Rectal smooth muscle tissue (tissue), 1 donor: Measurements from ENCODE around the gene CIAPIN1.

Experiments used
- H3K27ac ChIP-seq: one replicate; pipeline ENCODE4 v1.7.0; 2013; ENCODE audit warnings: low read depth, low read length, inconsistent platforms
- H3K27me3 ChIP-seq: one replicate; pipeline ENCODE4 v1.7.0; 2013; ENCODE audit warnings: low read length; ENCODE audit not compliant: control insufficient read depth, insufficient read depth
- H3K36me3 ChIP-seq: one replicate; pipeline ENCODE4 v1.7.0; 2013; ENCODE audit warnings: low read length; ENCODE audit not compliant: control insufficient read depth, insufficient read depth
- H3K4me1 ChIP-seq: one replicate; pipeline ENCODE4 v1.7.0; 2013; ENCODE audit warnings: low read length; ENCODE audit not compliant: control insufficient read depth, insufficient read depth
- H3K4me3 ChIP-seq: one replicate; pipeline ENCODE4 v1.7.0; 2013; ENCODE audit warnings: low read length
- H3K9ac ChIP-seq: one replicate; pipeline ENCODE4 v1.7.0; 2013; ENCODE audit warnings: low read length

CIAPIN1 gene

DNA sequence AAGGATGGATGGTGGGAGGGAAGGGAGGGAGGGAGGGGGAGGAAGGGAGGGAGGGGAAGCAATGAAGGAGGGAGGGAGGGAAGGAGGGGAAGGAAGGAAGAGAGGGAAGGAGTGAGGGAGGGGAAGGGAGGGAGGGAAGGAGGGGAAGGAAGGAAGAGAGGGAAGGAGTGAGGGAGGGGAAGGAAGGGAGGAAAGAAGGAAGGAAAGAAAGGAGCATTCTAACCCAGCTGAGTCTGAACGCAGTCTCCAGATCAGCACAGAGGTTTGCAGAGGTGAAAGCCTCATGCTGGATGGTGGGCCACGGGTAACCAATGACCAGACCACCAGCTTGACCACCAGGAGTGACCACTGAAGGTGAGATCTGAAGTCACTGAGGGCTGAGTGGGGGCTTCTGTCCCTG lies 24.0 kb downstream of the CIAPIN1 start:
- Histone ChIP-seq H3K4me1 (peaks cover 4% of the 10 kb centered on the region), H3K36me3 (peaks cover 1% of the 10 kb centered on the region), H3K27me3 (no peaks in the 10 kb centered on the region), H3K9ac (no peak overlapping the region), H3K27ac (no peak overlapping the region), H3K4me3 (no peak overlapping the region)

DNA sequence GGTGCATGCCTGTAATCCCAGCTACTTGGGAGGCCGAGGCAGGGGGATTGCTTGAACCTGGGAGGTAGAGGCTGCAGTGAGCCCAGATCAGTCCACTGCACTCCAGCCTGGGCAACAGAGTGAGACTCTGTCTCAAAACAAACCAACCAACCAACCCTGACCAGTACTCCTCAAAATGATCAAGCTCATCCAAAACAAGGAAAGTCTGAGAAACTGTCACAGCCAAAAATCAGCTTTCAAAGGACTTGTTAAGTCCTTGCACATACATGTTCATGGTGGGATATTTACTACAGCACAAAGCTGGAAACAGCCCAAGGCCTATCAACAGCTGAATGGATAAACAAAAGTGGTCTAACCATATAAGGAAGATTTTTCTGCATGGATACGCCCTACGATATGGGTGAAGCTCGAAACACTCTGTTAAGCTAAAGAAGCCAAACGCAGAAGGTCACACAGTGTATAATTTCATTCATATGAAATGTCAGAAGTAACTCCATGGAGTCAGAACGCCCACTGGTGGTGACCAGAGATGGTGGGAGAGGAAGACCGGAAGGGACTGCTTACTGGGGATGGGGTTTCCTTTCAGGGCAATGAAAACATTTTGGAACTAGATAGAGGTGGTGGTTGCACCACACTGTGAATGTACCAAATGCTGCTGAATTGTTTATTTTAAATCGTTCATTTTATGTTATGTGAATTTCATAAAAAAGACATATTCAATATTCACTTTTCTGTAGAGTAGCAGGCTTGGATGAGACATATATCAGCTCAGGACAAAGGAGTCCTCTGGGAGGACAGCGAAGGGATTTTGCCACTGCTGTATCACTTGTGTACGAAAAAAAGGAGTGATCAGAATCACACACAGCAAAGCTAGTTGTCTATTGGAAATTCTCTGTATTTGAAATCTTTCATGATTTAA lies 24.9 kb downstream of the CIAPIN1 start:
- Histone ChIP-seq H3K27me3 (no peaks in the 10 kb centered on the region), H3K4me1 (peaks cover 4% of the 10 kb centered on the region), H3K27ac (no peak overlapping the region), H3K36me3 (no peaks in the 10 kb centered on the region), H3K9ac (no peak overlapping the region), H3K4me3 (no peak overlapping the region)

DNA sequence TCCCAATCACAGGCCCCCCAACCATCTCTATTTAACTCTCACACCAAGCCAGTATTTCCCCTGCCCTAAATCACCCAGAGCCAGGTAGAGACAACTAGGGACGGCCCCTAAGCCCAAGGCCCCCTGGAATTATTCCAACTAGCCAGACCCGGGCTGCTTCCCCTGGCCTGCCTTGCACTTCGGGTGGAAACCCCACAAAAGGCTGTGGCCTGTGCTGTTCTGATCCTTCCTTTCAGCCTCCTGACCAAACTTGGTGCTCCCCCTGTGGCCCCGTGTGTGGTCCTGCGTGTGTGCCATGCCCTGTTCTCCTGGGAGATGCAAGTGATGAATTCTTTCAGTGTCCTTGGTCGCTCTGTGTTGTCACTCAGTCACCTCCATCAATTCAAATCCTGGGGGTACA lies 27.7 kb downstream of the CIAPIN1 start:
- Histone ChIP-seq H3K9ac (no peak overlapping the region), H3K4me1 (peaks cover 4% of the 10 kb centered on the region), H3K4me3 (no peak overlapping the region), H3K27me3 (no peaks in the 10 kb centered on the region), H3K36me3 (no peaks in the 10 kb centered on the region), H3K27ac (no peak overlapping the region)

DNA sequence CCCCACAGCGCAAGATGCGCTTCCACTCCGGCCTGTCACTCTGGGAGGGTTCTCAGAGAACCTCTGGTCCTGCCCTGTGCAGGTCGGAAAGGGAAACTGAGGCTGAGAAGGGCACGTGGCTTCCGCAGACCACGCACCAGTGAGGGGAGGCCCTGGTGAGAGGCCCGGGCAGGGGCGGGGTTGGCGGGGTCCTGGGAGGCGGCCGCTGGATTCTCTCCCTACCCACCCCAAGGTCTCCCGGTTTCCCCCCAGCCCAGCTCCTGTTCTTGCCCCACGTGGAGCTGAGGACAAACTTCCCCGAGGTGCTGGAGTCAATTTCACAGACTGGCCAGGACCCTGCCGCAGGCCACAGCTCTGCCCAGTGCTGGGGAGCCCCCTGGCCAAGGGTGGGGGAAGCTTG lies 31.1 kb downstream of the CIAPIN1 start:
- no peaks in the 10 kb centered on the region for H3K36me3 ChIP-seq
- H3K27me3 ChIP-seq, result no peaks in the 10 kb centered on the region
- H3K4me3 ChIP-seq, result no peak overlapping the region
- H3K9ac ChIP-seq, result no peak overlapping the region
- H3K4me1 ChIP-seq, result peaks cover 4% of the 10 kb centered on the region
- no peak overlapping the region for H3K27ac ChIP-seq

DNA sequence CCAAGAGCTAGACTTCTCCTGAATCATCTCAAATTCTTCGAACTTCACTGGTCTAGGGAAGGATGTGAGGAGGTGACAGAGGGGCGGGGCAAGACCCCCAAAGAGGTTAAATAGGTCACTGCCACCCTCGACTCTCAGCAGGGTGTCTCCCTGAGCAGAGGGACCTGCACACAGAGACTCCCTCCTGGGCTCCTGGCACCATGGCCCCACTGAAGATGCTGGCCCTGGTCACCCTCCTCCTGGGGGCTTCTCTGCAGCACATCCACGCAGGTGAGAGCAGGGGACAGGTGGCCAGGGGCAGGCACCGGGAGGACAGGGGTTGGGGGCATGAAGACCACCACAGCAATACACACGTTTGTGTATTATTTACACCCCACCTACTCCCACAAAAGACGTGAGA lies 33.5 kb downstream of the CIAPIN1 start:
- no peaks in the 10 kb centered on the region for H3K36me3 ChIP-seq
- no peak overlapping the region for H3K4me3 ChIP-seq
- H3K4me1 ChIP-seq, result no peaks in the 10 kb centered on the region
- no peak overlapping the region for H3K9ac ChIP-seq
- no peaks in the 10 kb centered on the region for H3K27me3 ChIP-seq
- H3K27ac ChIP-seq, result no peak overlapping the region

DNA sequence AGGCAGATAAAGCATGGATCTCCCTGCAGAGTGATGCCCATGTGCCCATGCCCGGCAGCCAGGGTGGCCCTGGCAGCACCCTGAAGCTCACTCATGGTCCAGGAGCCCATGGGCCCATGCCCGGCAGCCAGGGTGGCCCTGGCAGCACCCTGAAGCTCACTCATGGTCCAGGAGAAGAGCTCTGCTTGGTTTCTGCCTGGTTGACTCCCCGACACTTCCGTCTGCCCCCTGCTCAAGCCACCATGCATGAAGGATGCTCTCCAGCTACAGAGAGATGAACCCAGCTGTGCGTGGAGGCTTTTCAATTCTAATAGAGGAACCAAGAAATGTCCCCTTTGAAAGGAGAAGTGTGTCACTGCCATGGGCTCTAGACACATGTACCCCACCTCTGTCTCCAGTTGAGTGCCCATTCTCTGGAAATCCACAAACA lies 33.9 kb downstream of the CIAPIN1 start:
- Histone ChIP-seq H3K27me3 (no peaks in the 10 kb centered on the region), H3K27ac (no peak overlapping the region)

DNA sequence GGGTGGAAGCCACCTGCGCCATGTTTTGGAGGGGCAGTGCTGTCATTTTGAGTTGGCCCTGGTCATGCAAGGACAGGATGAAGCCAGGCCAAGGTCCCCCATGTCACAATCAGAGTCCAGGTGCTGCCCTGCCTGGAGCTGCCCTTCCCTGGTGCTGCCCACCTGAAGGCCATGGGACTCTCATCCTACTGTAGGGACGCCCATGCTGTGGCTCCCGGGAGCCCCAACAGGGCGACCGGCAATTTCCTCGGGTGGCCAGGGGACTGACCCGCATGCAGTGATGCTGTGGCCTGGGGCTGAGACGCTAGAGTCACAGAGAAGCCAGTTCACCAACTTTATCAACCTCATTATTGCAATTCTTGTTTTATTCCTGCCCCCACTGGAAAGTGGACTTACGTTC lies 34.6 kb downstream of the CIAPIN1 start:
- no peak overlapping the region for H3K4me3 ChIP-seq
- no peaks in the 10 kb centered on the region for H3K27me3 ChIP-seq
- no peaks in the 10 kb centered on the region for H3K36me3 ChIP-seq
- H3K9ac ChIP-seq, result no peak overlapping the region
- no peaks in the 10 kb centered on the region for H3K4me1 ChIP-seq
- H3K27ac ChIP-seq, result no peak overlapping the region

More for the DNA sequence above, 33.9 kb downstream of the CIAPIN1 start:
- no peaks in the 10 kb centered on the region for H3K4me1 ChIP-seq
- no peak overlapping the region for H3K9ac ChIP-seq
- H3K4me3 ChIP-seq, result no peak overlapping the region
- no peaks in the 10 kb centered on the region for H3K36me3 ChIP-seq

DNA sequence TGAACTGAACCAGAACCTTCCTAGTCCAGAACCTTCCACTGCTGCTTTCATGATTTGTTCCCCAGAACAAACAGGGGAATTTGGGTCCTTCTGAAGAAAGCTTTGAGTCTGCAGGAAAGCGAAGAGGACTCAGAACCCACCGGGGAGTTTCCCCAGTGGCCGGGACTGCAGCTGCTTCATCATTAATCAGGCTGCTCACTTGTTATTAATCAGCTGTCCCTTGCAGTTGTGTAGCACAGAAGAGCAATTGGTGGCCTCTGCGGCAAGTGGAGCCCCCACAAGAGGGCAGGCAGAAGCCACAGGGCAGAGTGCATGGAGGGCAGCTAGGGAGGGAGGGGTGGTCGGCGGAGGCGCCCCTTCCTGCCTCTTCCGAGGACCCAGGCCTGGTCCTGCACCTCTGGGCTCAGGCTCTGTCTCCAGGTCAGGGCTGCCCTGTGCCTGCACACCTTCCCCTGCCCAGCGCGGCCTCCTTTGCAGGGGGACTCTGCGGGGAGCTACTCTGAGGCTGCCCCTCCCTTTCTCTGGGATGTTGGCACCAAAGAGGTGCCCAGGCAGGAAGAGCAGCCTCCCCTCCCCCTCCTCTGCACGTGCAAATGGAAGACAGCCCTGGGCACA lies 35.7 kb downstream of the CIAPIN1 start:
- no peaks in the 10 kb centered on the region for H3K36me3 ChIP-seq
- no peaks in the 10 kb centered on the region for H3K4me1 ChIP-seq
- no peaks in the 10 kb centered on the region for H3K27me3 ChIP-seq
- no peak overlapping the region for H3K27ac ChIP-seq
- no peak overlapping the region for H3K4me3 ChIP-seq
- H3K9ac ChIP-seq, result no peak overlapping the region

DNA sequence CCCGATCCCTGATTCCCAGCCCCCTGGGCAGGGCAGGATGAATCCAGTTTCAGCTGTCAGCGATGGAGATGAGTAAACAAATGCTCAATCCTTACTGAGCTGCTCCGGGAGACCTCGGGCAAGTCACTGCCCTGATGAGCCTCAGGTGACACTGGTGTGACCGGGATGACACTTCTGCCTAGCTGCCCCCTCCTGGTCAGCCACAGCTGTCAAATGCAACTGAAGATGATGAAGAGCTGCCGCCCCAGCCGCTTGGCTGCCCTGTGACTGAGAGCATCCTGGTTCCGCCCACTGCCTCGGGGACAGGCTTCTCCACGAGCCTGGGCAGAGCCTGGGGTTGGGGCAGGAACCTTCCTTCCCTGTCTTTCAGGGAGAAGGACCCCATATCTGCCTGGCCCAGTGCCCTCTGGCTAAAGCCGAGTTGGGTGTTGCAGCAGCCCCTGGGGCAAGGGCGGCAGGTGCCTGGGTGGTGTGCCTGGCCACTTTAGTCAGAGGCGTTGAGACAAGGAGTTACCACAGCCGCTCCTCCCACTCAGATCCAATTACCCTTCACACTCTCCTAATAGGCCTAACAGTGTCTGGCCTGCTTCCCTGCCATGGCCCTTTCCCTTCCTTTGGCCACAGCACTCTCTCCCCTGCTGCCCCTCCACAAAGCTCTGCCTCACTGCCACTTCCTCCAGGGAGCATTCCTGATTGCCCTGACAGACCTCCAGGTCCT lies 37.2 kb downstream of the CIAPIN1 start:
- no peak overlapping the region for H3K27ac ChIP-seq
- H3K36me3 ChIP-seq, result no peaks in the 10 kb centered on the region
- H3K27me3 ChIP-seq, result no peaks in the 10 kb centered on the region
- no peak overlapping the region for H3K4me3 ChIP-seq
- no peaks in the 10 kb centered on the region for H3K4me1 ChIP-seq
- no peak overlapping the region for H3K9ac ChIP-seq

DNA sequence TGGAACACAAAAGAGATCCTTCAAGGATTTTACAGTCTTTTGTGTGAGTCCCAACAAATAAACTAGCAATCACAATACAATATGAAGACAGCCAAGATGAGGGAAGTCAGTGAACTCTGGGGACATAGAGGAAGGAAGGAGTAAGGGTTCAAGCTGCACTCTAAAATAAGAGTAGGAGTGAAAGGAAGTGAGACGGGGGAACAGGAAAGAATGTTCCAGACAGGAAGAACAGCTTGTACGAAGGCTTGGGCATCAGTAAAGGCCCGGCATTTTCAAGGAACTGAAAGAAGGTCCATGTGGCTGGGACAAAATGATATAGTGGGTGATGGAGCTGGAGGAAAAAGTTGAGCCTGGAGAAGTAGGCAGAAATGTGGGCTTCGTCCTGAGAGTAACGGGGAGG lies 38.1 kb downstream of the CIAPIN1 start:
- no peaks in the 10 kb centered on the region for H3K4me1 ChIP-seq
- H3K27me3 ChIP-seq, result no peaks in the 10 kb centered on the region
- H3K27ac ChIP-seq, result no peak overlapping the region
- H3K4me3 ChIP-seq, result no peak overlapping the region
- no peaks in the 10 kb centered on the region for H3K36me3 ChIP-seq
- no peak overlapping the region for H3K9ac ChIP-seq

DNA sequence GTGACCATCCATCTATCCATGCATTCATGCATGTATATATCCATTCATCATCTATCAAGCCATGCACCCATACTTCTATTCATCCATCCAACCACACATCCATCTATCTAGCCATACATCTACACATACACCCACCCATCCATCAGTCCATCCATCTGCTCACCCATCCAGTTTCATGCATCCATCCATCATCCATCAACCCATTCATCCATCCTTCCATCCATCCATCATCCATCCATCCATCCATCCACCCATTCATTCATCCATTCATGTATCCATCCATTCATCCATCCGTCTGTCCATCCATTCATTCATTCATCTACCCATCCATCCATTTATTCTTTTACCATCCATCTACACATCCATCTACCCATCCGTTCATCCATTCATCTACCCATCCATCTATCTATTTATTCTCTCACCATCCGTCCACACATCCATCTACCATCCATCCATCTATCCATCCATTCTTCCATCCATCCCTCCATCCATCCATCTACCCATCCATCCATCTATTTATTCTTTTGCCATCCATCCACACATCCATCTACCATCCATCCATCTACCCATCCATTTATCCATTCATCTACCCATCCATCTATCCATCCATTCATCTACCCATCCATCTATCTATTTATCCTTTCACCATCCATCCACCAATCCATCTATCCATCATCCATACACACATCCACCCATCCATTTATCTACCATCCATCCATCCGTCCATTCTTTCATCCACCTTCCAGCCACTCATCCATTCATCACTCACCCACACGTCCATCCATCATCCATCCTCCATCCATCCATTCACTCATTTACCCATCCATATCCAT lies 39.4 kb downstream of the CIAPIN1 start:
- H3K36me3 ChIP-seq, result no peaks in the 10 kb centered on the region
- H3K4me1 ChIP-seq, result no peaks in the 10 kb centered on the region
- no peaks in the 10 kb centered on the region for H3K27me3 ChIP-seq
- no peak overlapping the region for H3K27ac ChIP-seq
- no peak overlapping the region for H3K4me3 ChIP-seq
- no peak overlapping the region for H3K9ac ChIP-seq

DNA sequence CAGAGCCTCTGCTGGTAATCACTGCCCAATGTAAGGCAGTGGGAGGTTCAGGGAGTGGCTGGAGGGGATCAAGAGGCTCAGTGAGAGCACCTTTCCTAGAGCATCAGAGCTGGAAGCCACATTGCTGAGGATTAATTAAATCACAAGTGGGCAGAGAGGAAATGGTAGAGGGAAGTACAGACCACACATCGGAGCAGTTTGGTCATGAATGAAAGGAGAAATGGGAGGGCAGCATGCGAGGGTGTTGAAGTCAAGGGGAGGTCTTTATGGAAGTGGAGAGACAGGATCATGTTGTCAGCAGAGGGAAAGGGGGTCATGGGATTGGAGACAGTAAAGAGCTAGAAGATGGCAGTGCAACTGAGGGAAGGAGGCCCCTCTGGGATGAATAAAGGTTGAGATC lies 40.3 kb downstream of the CIAPIN1 start:
- Histone ChIP-seq H3K4me1 (no peaks in the 10 kb centered on the region), H3K27ac (no peak overlapping the region), H3K4me3 (no peak overlapping the region), H3K9ac (no peak overlapping the region), H3K36me3 (no peaks in the 10 kb centered on the region), H3K27me3 (no peaks in the 10 kb centered on the region)
